H1 (cell line): ENCODE results near the gene SWI5.

ENCODE experiments used
- CHD2 ChIP-seq: IDR thresholded peaks from 2 replicates; pipeline ENCODE4 v1.6.1; 2012; ENCODE audit warnings: low read length, improper control_type of control experiment
- FOSL1 ChIP-seq: IDR thresholded peaks from 2 replicates; pipeline ENCODE4 v1.6.1; 2011; ENCODE audit warnings: mild to moderate bottlenecking, low read depth, low read length, moderate library complexity; ENCODE audit not compliant: insufficient read depth
- NANOG ChIP-seq: IDR thresholded peaks from 2 replicates; pipeline ENCODE4 v1.6.1; 2011; ENCODE audit warnings: low read length, low read depth, mild to moderate bottlenecking, inconsistent platforms; ENCODE audit not compliant: insufficient read depth, poor library complexity, severe bottlenecking
- TF ChIP-seq, protein P1 (sequence below), 3 experiments: IDR thresholded peaks; 1 replicate in 2 of 3; 2 replicates in 1 of 3; pipeline versions ENCODE4 v1.5.1 to v1.6.1; 2011; ENCODE audit warnings: low read length in 3 of 3, mild to moderate bottlenecking in 3 of 3, inconsistent platforms in 2 of 3, low read depth in 1 of 3, moderate library complexity in 1 of 3; ENCODE audit not compliant: insufficient read depth in 1 of 3; ENCODE audit errors: control extremely low read depth in 1 of 3

DNA sequence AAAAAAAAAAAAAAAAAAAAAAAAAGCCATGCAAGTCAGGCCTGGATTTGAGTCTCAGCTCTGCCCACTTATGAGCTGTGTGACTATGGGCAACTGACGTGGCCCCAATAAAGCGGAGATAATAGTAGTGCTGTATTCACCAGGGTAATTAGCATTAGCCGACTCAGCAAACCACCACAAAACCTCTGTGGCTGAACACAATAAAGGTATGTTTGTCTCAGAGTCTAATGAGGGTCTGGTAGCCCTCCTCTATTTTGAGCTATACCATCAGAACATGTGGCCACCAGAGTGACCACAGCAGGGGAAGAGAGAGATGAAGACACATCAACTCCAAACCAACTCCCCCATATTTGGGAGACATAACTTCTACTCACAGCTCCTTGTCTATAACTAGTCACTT is 15.9 kb downstream of the SWI5 start:
- TF ChIP-seq CHD2 (no peak), FOSL1 (no peak), NANOG (no peak)
- TF ChIP-seq, protein P1, sequence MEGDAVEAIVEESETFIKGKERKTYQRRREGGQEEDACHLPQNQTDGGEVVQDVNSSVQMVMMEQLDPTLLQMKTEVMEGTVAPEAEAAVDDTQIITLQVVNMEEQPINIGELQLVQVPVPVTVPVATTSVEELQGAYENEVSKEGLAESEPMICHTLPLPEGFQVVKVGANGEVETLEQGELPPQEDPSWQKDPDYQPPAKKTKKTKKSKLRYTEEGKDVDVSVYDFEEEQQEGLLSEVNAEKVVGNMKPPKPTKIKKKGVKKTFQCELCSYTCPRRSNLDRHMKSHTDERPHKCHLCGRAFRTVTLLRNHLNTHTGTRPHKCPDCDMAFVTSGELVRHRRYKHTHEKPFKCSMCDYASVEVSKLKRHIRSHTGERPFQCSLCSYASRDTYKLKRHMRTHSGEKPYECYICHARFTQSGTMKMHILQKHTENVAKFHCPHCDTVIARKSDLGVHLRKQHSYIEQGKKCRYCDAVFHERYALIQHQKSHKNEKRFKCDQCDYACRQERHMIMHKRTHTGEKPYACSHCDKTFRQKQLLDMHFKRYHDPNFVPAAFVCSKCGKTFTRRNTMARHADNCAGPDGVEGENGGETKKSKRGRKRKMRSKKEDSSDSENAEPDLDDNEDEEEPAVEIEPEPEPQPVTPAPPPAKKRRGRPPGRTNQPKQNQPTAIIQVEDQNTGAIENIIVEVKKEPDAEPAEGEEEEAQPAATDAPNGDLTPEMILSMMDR (IDR thresholded peaks at IDR 0.05; ENCODE audit: control extremely low read depth in 1 of 3, insufficient read depth in 1 of 3, low read depth in 1 of 3, low read length in 3 of 3) = no peak
